Activated T-helper 17 cell treated with anti-CD3 and anti-CD28 coated beads, Interleukin-2, amount 50 U/mL, for 72 hours (primary cell): ENCODE data around the gene DCAF12. TPM values are rescaled to one million over a fixed set of nuclear protein-coding genes. Genes with fewer than 3 reads are reported as not detected.
"Not testable (repeated sequence)": the region's sequence is repeated elsewhere in the genome, so short reads cannot be mapped to it uniquely, and the experiment has no call there.

Experiments used
- ATAC-seq: fragments of 150-1000 bp; cut with Tn5 transposase; replicated peaks from 2 replicates; pipeline ENCODE4 v1.10.0; 2021; ENCODE audit warnings: mild to moderate bottlenecking, moderate library complexity
- H3K27ac Mint-ChIP-seq: one replicate; pipeline ENCODE4 v1.8.0; 2022; ENCODE audit warnings: mixed read lengths
- H3K27me3 Mint-ChIP-seq: one replicate; pipeline ENCODE4 v1.8.0; 2022; ENCODE audit warnings: mixed read lengths
- H3K36me3 Mint-ChIP-seq: one replicate; pipeline ENCODE4 v1.8.0; 2022; ENCODE audit warnings: low read depth, mild to moderate bottlenecking, mixed read lengths
- H3K4me1 Mint-ChIP-seq: one replicate; pipeline ENCODE4 v1.8.0; 2022; ENCODE audit warnings: mixed read lengths
- H3K4me3 Mint-ChIP-seq: one replicate; pipeline ENCODE4 v1.8.0; 2022; ENCODE audit warnings: mild to moderate bottlenecking, mixed read lengths
- H3K9me3 Mint-ChIP-seq: one replicate; pipeline ENCODE4 v1.8.0; 2022; ENCODE audit warnings: mixed read lengths
- total RNA-seq, 2 donors: library from RNA; stranded (reverse); gene quantifications; one replicate each; pipeline ENCODE4 v1.2.3, GENCODE V29; 2022

Gene DCAF12
- total RNA-seq, 2 donors from 2014 or later, result 30.4 to 36.6 TPM

GRCh38 chr9:34065541-34065940, 61.0 kb downstream of the DCAF12 start:
- Mint-ChIP-seq H3K4me3 (no peak overlapping the region), H3K27ac (no peak overlapping the region), H3K27me3 (no peaks in the 10 kb centered on the region), H3K9me3 (no peaks in the 10 kb centered on the region), H3K36me3 (no peaks in the 10 kb centered on the region), H3K4me1 (no peaks in the 10 kb centered on the region)
- ATAC-seq, result no peak

GRCh38 chr9:34059954-34060353, 66.5 kb downstream of the DCAF12 start:
- no peak for ATAC-seq
- Mint-ChIP-seq H3K4me1 (no peaks in the 10 kb centered on the region), H3K27me3 (no peaks in the 10 kb centered on the region), H3K4me3 (no peak overlapping the region), H3K27ac (no peak overlapping the region), H3K9me3 (no peaks in the 10 kb centered on the region), H3K36me3 (no peaks in the 10 kb centered on the region)

- no peaks in the 10 kb centered on the region for H3K27me3 Mint-ChIP-seq
- no peaks in the 10 kb centered on the region for H3K36me3 Mint-ChIP-seq
- no peak overlapping the region for H3K27ac Mint-ChIP-seq
- H3K4me1 Mint-ChIP-seq, result no peaks in the 10 kb centered on the region
- ATAC-seq, result no peak
- no peak overlapping the region for H3K4me3 Mint-ChIP-seq
- H3K9me3 Mint-ChIP-seq, result no peaks in the 10 kb centered on the region
These were observed 67.2 kb downstream of the DCAF12 start for GRCh38 chr9:34059281-34059680.

- H3K9me3 Mint-ChIP-seq, result no peaks in the 10 kb centered on the region
- H3K27me3 Mint-ChIP-seq, result no peaks in the 10 kb centered on the region
- peak overlapping the region; percentile 97 for H3K4me3 Mint-ChIP-seq
- H3K36me3 Mint-ChIP-seq, result peaks cover 18% of the 10 kb centered on the region
- no peak for ATAC-seq
- H3K27ac Mint-ChIP-seq, result peak overlapping the region; percentile 97
- peaks cover 21% of the 10 kb centered on the region for H3K4me1 Mint-ChIP-seq
These were observed 76.7 kb downstream of the DCAF12 start for GRCh38 chr9:34049630-34050384.

GRCh38 chr9:34048727-34049629, 77.5 kb downstream of the DCAF12 start, which contains the start of gene UBAP2:
UBAP2 (minus strand) TSS chr9:34048887; CDS start chr9:34017148, 31,739 bp downstream.
- Mint-ChIP-seq H3K9me3 (no peaks in the 10 kb centered on the region), H3K27me3 (no peaks in the 10 kb centered on the region), H3K4me1 (peaks cover 21% of the 10 kb centered on the region), H3K27ac (peak within 1 kb of the TSS; percentile 97), H3K4me3 (peak within 1 kb of the TSS; percentile 97), H3K36me3 (peaks cover 18% of the 10 kb centered on the region)
- peak; percentile 88 for ATAC-seq

GRCh38 chr9:34047864-34048726, 78.4 kb downstream of the DCAF12 start:
- peak overlapping the region; percentile 97 for H3K4me3 Mint-ChIP-seq
- ATAC-seq, result peak; percentile 31

GRCh38 chr9:34046784-34047379, 79.6 kb downstream of the DCAF12 start:
- ATAC-seq, result no peak
- peak overlapping the region; percentile 97 for H3K4me3 Mint-ChIP-seq
- peaks cover 37% of the 10 kb centered on the region for H3K36me3 Mint-ChIP-seq
- no peaks in the 10 kb centered on the region for H3K9me3 Mint-ChIP-seq
- peak overlapping the region; percentile 97 for H3K27ac Mint-ChIP-seq
- no peaks in the 10 kb centered on the region for H3K27me3 Mint-ChIP-seq
- peaks cover 21% of the 10 kb centered on the region for H3K4me1 Mint-ChIP-seq

More at GRCh38 chr9:34047864-34048726, 78.4 kb downstream of the DCAF12 start:
- Mint-ChIP-seq H3K36me3 (peaks cover 25% of the 10 kb centered on the region), H3K27me3 (no peaks in the 10 kb centered on the region), H3K9me3 (no peaks in the 10 kb centered on the region), H3K4me1 (peaks cover 21% of the 10 kb centered on the region), H3K27ac (peak overlapping the region; percentile 97)

- Mint-ChIP-seq H3K4me3 (peak overlapping the region; percentile 97), H3K27me3 (no peaks in the 10 kb centered on the region), H3K27ac (peak overlapping the region; percentile 65), H3K9me3 (no peaks in the 10 kb centered on the region), H3K36me3 (peaks cover 47% of the 10 kb centered on the region), H3K4me1 (peaks cover 21% of the 10 kb centered on the region)
- ATAC-seq, result no peak
These were observed 80.6 kb downstream of the DCAF12 start for GRCh38 chr9:34045903-34046302.

- peaks cover 12% of the 10 kb centered on the region for H3K4me1 Mint-ChIP-seq
- H3K4me3 Mint-ChIP-seq, H3K27me3 Mint-ChIP-seq, ATAC-seq, H3K9me3 Mint-ChIP-seq, H3K27ac Mint-ChIP-seq: not testable (repeated sequence)
- H3K36me3 Mint-ChIP-seq, result peaks cover 52% of the 10 kb centered on the region
These were observed 84.4 kb downstream of the DCAF12 start for GRCh38 chr9:34042074-34042473.

- not testable (repeated sequence) for ATAC-seq, H3K4me1 Mint-ChIP-seq, H3K9me3 Mint-ChIP-seq, H3K27me3 Mint-ChIP-seq, H3K4me3 Mint-ChIP-seq, H3K27ac Mint-ChIP-seq
- H3K36me3 Mint-ChIP-seq, result peaks cover 63% of the 10 kb centered on the region
These were observed 87.6 kb downstream of the DCAF12 start for GRCh38 chr9:34038851-34039250.

GRCh38 chr9:34037626-34038025, 88.9 kb downstream of the DCAF12 start:
- no peak overlapping the region for H3K27ac Mint-ChIP-seq
- no peak for ATAC-seq
- peaks cover 57% of the 10 kb centered on the region for H3K36me3 Mint-ChIP-seq
- H3K9me3 Mint-ChIP-seq, result no peaks in the 10 kb centered on the region
- H3K4me3 Mint-ChIP-seq, result no peak overlapping the region
- no peaks in the 10 kb centered on the region for H3K27me3 Mint-ChIP-seq
- peaks cover 5% of the 10 kb centered on the region for H3K4me1 Mint-ChIP-seq

GRCh38 chr9:34036625-34037024, 89.9 kb downstream of the DCAF12 start:
- H3K27me3 Mint-ChIP-seq, result no peaks in the 10 kb centered on the region
- peaks cover 5% of the 10 kb centered on the region for H3K4me1 Mint-ChIP-seq
- H3K27ac Mint-ChIP-seq, result no peak overlapping the region
- peaks cover 56% of the 10 kb centered on the region for H3K36me3 Mint-ChIP-seq
- no peaks in the 10 kb centered on the region for H3K9me3 Mint-ChIP-seq
- no peak for ATAC-seq
- no peak overlapping the region for H3K4me3 Mint-ChIP-seq
